Measurements from ENCODE around the gene PINK1.

PINK1 gene

DNA sequence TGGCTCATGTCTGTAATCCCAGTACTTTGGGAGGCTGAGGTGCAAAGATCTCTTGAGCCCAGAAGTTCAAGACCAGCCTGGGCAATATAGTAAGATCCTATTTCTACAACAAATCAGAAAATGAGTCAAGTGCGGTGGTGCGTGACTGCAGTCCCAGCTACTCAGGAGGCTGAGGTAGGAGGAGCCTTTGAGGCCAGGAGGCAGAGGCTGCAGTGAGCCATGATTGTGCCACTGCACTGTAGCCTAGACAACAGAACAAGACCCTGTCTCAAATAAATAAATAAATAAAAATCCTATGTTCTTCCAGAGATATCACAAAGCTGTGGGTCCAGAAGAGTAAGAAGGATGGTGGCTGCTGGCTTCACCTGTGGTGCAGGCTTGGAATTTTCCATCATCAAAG, 22.3 kb upstream of the PINK1 start:
- no peak for DNase-seq (ENCODE audit: low read depth in 2 of 2, low spot score in 1 of 2)

DNA sequence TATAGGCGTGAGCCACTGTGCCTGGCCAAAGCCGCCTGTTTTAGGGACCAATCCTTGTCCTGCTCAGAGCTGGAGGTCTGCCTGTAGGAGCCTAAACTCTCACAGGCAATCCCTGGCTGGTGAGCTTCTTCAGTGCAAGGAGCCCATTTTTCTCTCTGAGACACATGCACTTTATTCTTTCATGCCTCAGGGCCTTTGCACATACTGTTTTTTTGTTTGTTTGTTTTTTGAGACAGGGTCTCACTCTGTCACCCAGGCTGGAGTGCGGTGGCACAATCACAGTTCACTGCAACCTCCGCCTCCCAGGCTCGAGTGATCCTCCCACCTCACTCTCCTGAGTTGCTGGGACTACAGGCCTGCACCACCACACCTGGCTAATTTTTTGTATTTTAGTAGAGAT, 21.6 kb upstream of the PINK1 start:
- no peak for DNase-seq (ENCODE audit: low read depth in 2 of 2, low spot score in 1 of 2)

DNA sequence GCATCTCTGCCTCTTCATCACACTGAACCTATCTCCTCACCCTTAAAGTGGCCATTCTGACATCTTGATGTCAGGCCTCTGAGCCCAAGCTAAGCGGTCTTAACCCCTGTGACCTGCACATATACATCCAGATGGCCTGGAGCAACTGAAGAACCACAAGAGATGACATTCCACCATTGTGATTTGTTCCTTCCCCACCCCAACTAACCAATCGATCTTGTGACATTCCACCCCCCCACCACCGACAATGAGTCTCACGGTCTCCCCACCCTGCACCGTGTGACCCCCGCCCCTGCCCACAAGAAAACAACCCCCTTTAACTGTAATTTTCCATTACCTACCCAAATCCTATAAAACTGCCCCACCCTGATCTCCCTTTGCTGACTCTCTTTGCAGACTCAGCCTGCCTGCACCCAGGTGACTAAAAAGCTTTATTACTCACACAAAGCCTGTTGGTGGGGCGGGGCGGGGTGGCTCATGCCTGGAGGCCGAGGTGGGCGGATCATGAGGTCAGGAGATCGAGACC, 21.0 kb upstream of the PINK1 start:
- no peak for DNase-seq (ENCODE audit: low read depth in 2 of 2, low spot score in 1 of 2)

DNA sequence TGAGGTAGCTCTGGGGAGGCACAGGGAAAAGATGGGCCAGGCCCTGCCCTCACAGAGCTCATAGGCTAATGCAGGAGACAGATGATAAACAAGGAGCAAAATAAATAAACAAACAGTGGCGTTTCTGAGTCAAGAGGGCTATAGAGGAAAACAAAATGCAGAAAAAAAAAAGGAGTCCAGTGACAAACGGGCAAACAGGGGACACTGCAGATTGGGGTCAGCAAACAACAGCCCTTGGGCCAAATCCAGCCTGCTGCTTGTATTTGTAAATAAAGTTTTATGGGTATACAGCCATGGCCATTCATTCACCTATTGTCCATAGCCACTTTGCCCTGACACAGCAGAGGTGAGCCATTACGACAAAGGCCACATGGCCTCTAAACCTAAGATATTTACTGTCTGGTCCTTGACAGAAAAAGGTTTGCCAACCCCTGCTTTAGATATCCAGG, 19.1 kb upstream of the PINK1 start:
- no peak for DNase-seq (ENCODE audit: low read depth in 2 of 2, low spot score in 1 of 2)

DNA sequence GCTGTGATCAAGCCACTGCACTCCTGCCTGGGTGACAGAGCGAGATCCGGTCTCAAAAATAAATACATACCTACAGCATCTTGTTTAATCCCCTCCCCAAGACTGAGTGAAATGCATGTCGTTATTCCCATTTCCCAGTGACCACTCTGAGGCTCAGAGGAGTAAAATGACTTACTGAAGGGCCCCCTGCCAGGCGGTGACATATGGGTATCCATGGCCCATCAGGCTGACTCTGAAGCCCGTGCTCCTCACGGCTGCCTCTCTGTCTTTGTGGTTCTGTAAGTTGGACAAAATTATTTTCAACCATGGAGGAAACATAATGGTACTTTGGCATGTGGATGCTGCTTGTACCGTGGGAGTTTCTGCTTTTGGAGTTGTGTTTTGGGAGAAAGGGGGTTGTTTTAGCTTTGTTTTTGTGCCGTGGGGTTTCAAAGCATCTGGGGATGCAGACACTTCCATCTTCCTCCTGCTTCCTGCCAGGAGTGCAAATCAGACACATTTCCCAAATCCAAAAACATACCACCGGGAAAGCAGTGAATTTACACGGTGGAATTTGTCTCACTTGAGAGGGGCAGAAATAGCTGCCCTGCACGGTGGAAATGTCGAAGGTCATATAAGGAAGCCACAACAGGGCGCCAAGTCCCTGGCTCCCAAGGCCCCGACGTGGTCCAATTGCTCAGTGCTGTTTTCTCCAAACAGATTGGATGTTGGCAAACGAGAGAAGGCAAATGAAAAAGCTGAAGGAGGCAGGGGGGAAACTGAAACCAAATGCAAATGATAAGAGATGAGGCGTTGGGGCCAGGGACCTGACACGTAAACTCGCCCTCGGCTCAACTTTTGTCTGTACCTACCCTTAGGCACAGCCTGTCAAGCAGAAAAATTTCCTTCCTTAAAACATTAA, 17.1 kb upstream of the PINK1 start:
- DNase-seq (ENCODE audit: low read depth in 2 of 2, low spot score in 1 of 2) = no peak

DNA sequence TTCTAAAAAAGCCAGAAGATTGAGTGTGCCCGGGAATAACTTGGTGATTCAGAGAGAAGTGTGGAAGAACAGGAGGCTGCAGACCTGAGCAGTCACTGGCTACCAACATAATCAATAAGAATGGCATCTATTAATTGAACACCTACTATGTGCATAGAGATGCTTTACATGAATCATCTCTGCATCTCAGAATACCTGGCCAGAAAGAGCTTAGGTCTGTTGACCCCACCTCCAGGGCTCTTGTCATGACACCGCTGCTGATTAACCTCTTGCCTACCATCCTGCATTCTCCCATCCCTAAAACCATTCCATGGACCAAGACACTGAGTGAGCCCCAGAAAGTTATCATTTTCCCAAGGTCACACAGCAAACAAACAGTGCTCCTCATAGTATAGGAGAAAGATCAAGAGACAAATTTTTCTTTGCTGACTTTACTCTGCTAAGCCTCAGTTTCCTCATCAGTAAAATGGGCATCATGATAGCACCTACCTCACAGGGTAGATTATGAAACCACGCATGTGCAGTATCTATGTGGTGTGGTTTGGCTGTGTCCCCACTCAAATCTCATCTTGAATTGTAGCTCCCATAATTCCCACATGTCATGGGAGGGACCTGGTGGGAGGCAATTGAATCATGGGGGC, 16.3 kb upstream of the PINK1 start:
- no peak for DNase-seq (ENCODE audit: low read depth in 2 of 2, low spot score in 1 of 2)

DNA sequence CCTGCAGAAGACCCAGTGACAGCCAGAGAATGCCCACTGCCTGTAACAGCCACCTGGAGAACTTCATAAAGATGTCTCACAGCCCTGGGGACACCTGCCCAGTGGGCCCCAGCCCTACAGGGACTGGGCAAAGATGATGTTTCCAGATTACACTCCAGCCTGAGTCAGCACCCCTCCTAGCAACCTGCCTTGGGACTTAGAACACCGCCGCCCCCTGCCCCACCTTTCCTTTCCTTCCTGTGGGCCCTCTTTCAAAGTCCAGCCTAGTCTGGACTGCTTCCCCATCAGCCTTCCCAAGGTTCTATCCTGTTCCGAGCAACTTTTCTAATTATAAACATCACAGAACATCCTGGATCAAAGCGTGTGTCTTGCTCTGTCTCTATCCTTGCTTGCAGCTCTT, 14.7 kb upstream of the PINK1 start:
- DNase-seq (ENCODE audit: low read depth in 2 of 2, low spot score in 1 of 2) = no peak

DNA sequence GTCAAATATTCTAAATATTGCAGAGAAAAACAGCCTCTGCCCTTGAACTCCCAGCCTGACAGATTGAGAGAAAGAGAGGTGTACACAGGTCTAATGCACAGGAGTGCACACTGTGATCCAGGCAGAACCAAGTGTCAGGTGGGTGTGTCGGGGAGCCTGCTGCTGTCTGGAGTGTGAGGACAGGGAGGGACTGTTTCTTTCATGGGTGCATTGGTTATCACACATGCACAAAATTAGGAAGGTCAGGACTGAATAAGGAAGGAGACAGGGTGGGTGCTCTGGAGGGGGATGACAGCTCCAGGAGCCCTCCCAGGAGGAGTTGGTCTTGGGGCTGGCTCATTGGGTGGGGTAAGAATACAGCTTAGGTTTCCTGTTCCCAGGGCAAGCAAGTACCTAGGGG, 13.3 kb upstream of the PINK1 start:
- DNase-seq (ENCODE audit: low read depth in 2 of 2, low spot score in 1 of 2) = no peak

DNA sequence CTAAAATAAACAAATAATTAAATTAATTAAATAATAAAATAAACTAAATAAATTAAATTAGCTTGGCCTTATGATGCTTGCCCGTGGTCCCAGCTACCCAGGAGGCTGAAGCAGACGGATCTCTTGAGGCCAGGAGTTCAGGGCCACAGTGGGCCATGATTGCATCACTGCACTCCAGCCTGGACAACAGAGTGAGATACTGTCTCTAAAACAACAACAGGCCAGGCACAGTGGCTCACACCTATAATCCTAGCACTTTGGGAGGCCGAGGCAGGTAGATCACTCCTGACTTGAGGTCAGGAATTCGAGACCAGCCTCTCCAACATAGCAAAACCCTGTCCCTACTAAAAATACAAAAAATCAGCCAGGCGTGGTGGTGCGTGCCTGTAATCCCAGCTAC, 12.2 kb upstream of the PINK1 start:
- no peak for DNase-seq (ENCODE audit: low read depth in 2 of 2, low spot score in 1 of 2)

DNA sequence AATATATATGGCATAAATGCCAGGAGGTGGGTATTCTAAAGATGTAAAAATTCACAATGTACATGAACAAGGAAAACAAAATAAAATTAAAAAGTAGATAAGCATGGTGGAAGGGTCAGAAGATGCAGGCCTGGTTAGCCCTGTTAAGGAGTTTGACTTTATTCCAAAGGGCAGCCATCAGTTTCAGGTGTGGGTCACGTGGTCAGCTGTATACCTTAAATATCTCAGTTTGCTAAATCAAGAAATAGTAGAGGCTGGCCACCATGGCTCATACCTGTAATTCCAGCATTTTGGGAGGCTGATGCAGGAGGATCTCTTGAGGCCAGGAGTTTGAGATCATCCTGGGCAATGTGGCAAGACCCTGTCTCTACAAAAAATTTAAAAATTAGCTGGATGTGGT, 8.5 kb upstream of the PINK1 start:
- no peak for DNase-seq (ENCODE audit: low read depth in 2 of 2, low spot score in 1 of 2)

DNA sequence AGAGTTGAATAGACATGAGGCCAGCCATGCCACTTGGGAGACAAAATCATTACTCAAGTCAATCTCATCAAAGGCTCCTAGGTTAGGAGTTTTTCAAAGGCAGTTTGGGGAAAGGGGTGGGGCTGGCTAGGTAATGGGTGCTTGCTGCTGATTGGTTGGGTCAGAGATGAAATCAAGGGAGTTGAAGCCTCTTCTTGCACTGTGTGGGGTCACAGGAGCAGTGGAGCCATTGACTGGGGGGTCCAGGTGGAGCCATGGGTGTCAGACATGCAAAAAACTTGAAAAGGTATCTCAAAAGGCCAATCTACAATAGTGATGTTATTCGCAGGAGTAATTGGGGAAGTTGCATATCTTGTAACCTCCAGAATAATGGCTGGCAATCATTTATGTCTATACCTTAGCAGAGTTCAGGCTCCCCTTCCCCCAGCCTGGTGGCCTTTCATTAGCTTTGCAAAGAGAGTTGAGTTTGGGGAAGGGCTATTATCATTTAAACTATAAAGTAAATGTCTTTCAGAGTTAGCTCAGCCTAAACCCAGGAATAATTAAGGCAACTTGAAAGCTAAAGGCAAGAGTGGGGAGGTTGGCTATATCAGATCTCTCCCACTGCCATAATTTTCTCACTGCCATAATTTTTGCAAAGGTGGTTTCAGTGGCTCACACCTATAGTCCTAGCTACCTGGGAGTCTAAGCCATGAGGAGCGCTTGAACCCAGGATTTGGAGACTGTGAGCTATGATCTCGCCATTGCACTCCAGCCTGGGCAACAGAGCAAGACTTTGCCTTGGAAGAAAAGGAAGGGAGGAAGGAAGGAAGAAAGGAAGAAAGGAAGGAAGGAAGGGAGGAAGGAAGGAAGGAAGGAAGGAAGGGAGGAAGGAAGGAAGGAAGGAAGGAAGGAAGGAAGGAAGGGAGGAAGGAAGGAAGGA, 7.8 kb upstream of the PINK1 start:
- DNase-seq (ENCODE audit: low read depth in 2 of 2, low spot score in 1 of 2) = no peak

DNA sequence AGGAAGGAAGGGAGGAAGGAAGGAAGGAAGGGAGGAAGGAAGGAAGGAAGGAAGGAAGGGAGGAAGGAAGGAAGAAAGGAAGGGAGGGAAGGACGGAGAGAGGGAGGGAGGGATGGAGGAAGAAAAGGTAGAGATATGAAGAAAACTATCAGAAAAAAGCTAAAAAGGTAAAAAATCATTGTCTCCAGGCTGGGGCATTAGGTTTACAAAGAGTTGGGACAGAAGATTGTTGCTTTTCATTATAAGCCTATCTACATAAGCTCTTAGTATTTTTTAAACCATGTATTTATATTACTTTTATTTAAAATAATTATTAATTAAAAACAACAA, 7.2 kb upstream of the PINK1 start:
- DNase-seq (ENCODE audit: low read depth in 2 of 2, low spot score in 1 of 2) = no peak

DNA sequence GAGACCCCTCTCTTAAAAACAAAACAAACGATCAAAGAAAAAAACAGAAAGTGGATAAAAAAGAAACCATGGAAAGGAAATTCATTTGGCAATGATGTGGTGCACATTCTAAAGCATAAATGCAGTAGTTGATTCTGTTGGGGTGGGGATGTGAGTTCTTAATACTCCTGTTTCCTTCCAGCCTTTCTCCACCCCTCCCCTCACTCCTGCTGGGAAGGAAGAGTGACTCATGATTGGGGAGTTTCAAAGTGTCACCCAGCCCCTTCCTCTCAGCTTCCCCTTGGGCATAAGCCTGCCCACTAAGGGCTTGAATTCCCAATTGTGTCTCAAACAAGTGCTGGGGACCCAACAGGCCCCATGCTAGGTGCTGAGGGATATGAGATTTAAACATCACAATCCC, 6.7 kb upstream of the PINK1 start:
- DNase-seq (ENCODE audit: low read depth in 2 of 2, low spot score in 1 of 2) = no peak

DNA sequence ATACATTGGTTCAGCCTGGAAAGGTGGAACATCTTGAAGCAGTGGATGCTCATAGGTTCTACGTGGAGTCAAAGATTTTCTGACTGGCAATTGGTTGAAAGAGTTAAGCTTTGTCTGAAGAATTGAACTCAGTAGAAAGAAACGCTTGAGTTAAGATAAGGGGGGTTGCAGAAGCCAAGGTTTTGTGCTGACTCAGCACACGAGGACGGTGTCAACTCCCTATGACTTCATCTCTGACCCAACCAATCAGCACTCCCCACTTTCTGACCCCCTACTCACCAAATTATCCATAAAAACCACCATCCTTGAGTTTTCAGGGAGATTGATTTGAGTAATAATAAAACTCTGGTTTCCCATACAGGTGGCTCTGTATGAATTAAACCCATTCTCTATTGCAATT, 2.5 kb upstream of the PINK1 start:
- DNase-seq (ENCODE audit: low read depth in 2 of 2, low spot score in 1 of 2) = no peak

DNA sequence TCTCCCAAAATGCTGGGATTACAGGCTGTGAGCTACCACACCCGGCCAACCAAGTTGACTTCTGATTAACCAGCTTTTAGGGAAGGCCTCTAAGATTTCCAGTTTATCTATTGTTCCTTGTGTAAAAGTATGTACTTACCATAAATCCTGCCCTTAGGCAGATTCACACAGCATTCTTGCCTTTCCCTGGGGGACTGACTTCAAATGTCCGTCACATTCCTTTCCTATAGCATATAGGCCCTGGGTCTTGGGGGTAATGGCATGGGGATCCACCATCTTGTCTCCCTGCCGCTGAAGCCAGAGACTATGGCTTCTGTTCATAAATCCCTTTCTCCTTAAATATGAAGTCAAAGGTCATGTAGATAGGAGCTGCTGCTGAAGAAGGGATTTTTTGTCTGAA, 872 bp upstream of the PINK1 start:
- no peak for DNase-seq (ENCODE audit: low read depth in 2 of 2, low spot score in 1 of 2)

DNA sequence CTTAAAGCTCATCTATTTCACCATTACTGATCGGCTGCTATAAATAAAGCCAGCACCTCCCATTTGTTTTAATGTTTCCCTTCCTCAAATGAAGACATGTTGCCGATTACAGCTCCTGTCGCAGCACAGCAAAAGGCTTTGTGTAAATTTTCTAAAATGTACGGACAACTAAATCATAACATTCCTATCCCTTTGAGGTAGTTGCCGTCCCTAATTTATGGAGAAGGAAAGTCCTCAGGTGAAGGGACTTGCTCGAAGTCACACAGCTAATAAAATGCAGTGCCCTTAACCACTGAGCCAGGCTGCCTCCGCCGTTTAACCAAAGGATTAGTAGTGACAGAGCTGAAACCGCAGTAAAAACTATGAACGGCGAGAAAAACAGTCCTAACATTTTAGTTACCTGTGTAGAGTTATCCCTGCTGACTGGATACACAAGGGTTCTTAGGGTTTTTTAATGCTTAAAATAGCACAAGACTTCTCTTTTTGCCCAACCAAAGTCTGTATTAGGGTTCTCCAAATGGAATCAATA, 871 bp downstream of the PINK1 start:
- DNase-seq (ENCODE audit: low read depth in 2 of 2, low spot score in 1 of 2) = no peak

DNA sequence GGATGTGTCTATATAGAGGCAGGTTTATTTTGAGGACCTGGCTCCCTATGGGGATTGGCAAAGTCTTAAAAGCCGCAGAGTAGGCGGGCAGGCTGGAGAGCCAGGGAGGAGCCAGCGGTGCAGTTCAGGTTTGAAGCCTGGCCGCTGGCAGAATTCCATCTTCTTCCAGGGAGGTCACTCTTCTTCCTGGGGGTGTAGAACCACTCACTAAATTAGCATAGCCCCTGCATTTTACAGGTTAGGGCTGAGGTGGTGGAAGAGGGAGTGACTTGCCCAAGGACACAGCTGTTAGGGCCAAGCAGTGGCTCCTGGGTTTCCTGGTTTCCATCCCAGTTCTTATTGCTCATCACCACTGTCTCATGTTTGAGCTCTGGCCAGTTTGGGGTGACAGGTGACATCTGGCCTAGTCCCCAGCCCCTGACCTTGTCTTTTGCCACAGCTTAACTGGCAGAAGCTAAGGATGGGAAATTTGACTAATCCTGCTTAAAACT, 1.4 kb downstream of the PINK1 start:
- no peak for DNase-seq (ENCODE audit: low read depth in 2 of 2, low spot score in 1 of 2)

DNA sequence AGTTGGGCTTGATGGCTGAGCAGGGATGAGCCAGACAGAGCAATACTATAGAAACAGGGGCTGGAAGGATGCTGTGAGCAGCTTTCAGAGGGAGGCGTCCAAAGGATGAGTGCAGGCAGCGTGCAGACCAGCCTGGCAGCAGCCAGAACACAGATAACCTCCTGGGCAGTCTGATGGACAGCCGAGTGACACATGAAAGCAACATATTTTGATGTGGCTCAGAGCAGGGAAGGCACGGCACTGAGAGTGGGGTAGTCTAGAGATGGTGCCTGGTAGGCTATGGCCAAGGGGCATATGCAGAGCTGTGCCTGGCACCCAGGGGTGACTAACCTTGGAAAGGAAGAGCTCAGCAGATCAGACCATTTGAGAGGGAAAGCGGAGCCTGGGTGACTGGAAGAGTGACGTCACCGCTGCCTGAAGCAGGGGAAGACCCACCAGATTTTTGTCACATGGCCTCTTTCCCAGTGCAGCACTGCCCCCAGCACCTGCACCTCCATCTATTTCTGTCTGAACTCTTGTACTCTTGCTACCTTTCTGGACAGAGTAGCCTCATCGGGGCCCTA, 3.6 kb downstream of the PINK1 start:
- no peak for DNase-seq (ENCODE audit: low read depth in 2 of 2, low spot score in 1 of 2)

DNA sequence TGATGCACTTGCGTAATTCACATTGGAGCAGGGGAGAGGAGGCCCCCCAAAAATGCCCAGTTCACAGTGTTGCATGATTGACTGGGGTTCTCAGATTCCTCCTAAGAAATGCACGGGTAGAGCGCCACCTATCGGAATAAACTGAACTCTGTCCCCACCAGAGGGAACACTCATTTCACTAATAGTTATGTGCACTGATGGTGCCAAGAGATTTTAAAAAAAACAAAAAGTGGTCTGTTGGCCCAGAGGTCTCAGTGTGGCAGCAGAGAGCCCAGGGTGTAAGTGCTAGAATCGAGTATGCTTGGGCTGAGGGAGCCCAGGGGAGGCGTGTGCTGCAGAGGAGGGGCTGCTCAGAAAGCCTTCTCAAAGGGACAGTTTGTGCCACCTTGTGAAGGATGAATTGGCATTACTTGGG, 6.9 kb downstream of the PINK1 start:
- DNase-seq (ENCODE audit: low read depth in 2 of 2, low spot score in 1 of 2) = peak; percentile 18 to 30

DNA sequence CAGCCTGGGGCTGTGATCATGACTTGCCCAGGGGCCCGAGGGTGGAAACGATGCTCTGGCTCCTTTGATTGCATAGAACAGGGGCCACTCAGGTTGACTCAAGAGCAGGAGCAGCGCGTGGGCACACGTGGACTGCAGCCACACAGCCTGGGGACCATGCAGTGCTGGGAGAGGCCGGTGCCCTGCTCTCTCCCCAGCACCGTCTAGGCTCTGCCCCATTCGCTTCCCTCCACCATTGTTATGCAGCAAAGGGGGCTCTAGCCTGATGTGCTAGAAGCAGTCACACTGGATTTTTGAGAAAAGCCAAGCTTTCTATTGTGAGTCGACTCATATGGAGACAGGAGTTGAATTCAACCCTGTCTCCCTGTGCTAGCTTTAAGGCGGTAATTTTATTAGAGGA, 8.7 kb downstream of the PINK1 start:
- no peak for DNase-seq (ENCODE audit: low read depth in 2 of 2, low spot score in 1 of 2)

DNA sequence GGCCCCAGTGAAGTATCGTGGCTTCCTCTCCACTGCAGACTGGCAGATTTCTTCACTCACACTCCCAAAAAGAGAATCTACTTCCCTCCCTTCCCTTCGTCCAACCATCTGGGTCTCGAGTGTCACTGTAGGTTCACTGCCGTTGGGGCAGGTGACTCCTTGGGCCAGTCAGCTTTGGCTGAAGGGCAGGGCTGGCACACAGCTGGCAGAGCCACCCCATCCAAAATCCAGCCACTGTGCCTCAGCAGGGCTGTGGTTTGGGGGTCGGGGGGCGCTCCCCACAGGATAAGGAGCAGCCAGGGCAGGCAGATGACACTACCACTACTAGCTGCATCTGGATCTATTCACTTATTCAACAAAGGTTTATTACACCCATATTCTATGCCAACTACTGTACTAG, 9.8 kb downstream of the PINK1 start:
- no peak for DNase-seq (ENCODE audit: low read depth in 2 of 2, low spot score in 1 of 2)

Data from stimulated activated CD8-positive, alpha-beta memory T cell treated with anti-CD3 and anti-CD28 coated beads, Interleukin-4, amount 100 ng/mL, for 4 hours (primary cell).